SK-N-SH treated with all-trans-retinoic acid at 6 μM for 48 hours (cell line): Measurements from ENCODE around the gene RPS19BP1.
A peak's percentile ranks its signal among the peaks of the same experiment; 100 is the strongest.
"Not testable (repeated sequence)": the region's sequence is repeated elsewhere in the genome, so short reads cannot be mapped to it uniquely, and the experiment has no call there.

ENCODE experiments used
- ATAC-seq: fragments of 200-7000 bp; cut with Tn5 transposase; 3 replicates; pipeline ENCODE4 v1.9.1; 2020; ENCODE audit warnings: mild to moderate bottlenecking, moderate library complexity
- CREB5 ChIP-seq: fragments of 250-450 bp; sonication (Bioruptor Pico); IDR thresholded peaks from 2 replicates; pipeline ENCODE4 v1.5.1; 2020; ENCODE audit warnings: low read depth, mild to moderate bottlenecking, moderate library complexity
- ESRRG ChIP-seq: fragments of 250-450 bp; sonication (Bioruptor Pico); IDR thresholded peaks from 2 replicates; pipeline ENCODE4 v1.6.1; 2021; ENCODE audit warnings: mild to moderate bottlenecking
- GLIS3 ChIP-seq: fragments of 250-450 bp; sonication (Bioruptor Pico); IDR thresholded peaks from 2 replicates; pipeline ENCODE4 v1.5.0; 2020; ENCODE audit warnings: mild to moderate bottlenecking, moderate library complexity
- ISL1 ChIP-seq: fragments of 250-450 bp; sonication (Bioruptor Pico); IDR thresholded peaks from 2 replicates; pipeline ENCODE4 v2.1.2; 2022; ENCODE audit warnings: mild to moderate bottlenecking, moderate library complexity
- PATZ1 ChIP-seq: fragments of 250-450 bp; sonication (Bioruptor Pico); IDR thresholded peaks from 2 replicates; pipeline ENCODE4 v1.8.0; 2020; ENCODE audit warnings: mild to moderate bottlenecking, moderate library complexity, borderline replicate concordance
- POU6F1 ChIP-seq: fragments of 250-450 bp; sonication (Bioruptor Pico); IDR thresholded peaks from 2 replicates; pipeline ENCODE4 v1.8.0; 2021; ENCODE audit warnings: low read depth, mild to moderate bottlenecking, moderate library complexity, borderline replicate concordance
- RARB ChIP-seq: fragments of 250-450 bp; sonication (Bioruptor Pico); IDR thresholded peaks from 2 replicates; pipeline ENCODE4 v1.8.0; 2021; ENCODE audit warnings: mild to moderate bottlenecking, moderate library complexity
- SNAI2 ChIP-seq: fragments of 250-450 bp; sonication (Bioruptor Pico); IDR thresholded peaks from 2 replicates; pipeline ENCODE4 v1.5.0; 2020; ENCODE audit warnings: mild to moderate bottlenecking, moderate library complexity
- TCF4 ChIP-seq: fragments of 250-450 bp; sonication (Bioruptor Pico); IDR thresholded peaks from 2 replicates; pipeline ENCODE4 v1.8.0; 2021; ENCODE audit warnings: mild to moderate bottlenecking, moderate library complexity, borderline replicate concordance
- TOX ChIP-seq: fragments of 250-450 bp; sonication (Bioruptor Pico); IDR thresholded peaks from 2 replicates; pipeline ENCODE4 v1.8.0; 2021; ENCODE audit warnings: mild to moderate bottlenecking, moderate library complexity, borderline replicate concordance
- TSHZ2 ChIP-seq: fragments of 250-450 bp; sonication (Bioruptor Pico); IDR thresholded peaks from 2 replicates; pipeline ENCODE4 v1.5.0; 2020; ENCODE audit warnings: mild to moderate bottlenecking, moderate library complexity
- ZC3H10 ChIP-seq: fragments of 250-450 bp; sonication (Bioruptor Pico); IDR thresholded peaks from 2 replicates; pipeline ENCODE4 v1.5.1; 2021; ENCODE audit warnings: mild to moderate bottlenecking, moderate library complexity
- ZNF565 ChIP-seq: fragments of 450-650 bp; formaldehyde crosslinking; conservative IDR thresholded peaks from 2 replicates; pipeline ENCODE4 v1.5.0; 2020; ENCODE audit warnings: low read depth, mild to moderate bottlenecking, moderate library complexity
- ZNF70 ChIP-seq: fragments of 450-650 bp; formaldehyde crosslinking; IDR thresholded peaks from 2 replicates; pipeline ENCODE4 v1.5.0; 2020; ENCODE audit warnings: mild to moderate bottlenecking, moderate library complexity

The RPS19BP1 gene

GRCh38 chr22:39522567-39523300, 9.8 kb downstream of the RPS19BP1 start:
- ATAC-seq: no peak
- TF ChIP-seq SNAI2 (CRISPR knock-in tag): no peak
- TF ChIP-seq PATZ1 (CRISPR knock-in tag): peak; percentile 47; the same call in 1 of the 2 replicates
- TF ChIP-seq ESRRG (CRISPR knock-in tag): peak; percentile 34; the same call in 1 of the 2 replicates
- TF ChIP-seq TCF4 (CRISPR knock-in tag): no peak

GRCh38 chr22:39522091-39522490, 10.5 kb downstream of the RPS19BP1 start:
- not testable (repeated sequence) for ATAC-seq

GRCh38 chr22:39521106-39521885, 11.3 kb downstream of the RPS19BP1 start:
- not testable (repeated sequence) for ATAC-seq

GRCh38 chr22:39520226-39521105, 12.1 kb downstream of the RPS19BP1 start, which contains the start of gene ATF4:
Gene ATF4, plus strand, starts transcription at chr22:39520562. Its CDS starts 884 bp downstream, at chr22:39521446.
- no peak for TF ChIP-seq ESRRG (CRISPR knock-in tag)
- TF ChIP-seq ZNF70 (CRISPR knock-in tag): no peak
- TF ChIP-seq ZNF565 (CRISPR knock-in tag): no peak
- no peak for TF ChIP-seq SNAI2 (CRISPR knock-in tag)
- no peak for TF ChIP-seq TOX (CRISPR knock-in tag)
- TF ChIP-seq ISL1 (CRISPR knock-in tag): no peak
- TF ChIP-seq RARB: no peak
- TF ChIP-seq GLIS3 (CRISPR knock-in tag): no peak
- no peak for TF ChIP-seq ZC3H10 (CRISPR knock-in tag)
- ATAC-seq: peak; percentile 32

- TF ChIP-seq ZNF565 (CRISPR knock-in tag) (no peak), TSHZ2 (no peak), RARB (no peak), CREB5 (CRISPR knock-in tag) (no peak), TCF4 (CRISPR knock-in tag) (no peak), POU6F1 (CRISPR knock-in tag) (no peak), ESRRG (CRISPR knock-in tag) (no peak), ZNF70 (CRISPR knock-in tag) (no peak), PATZ1 (CRISPR knock-in tag) (no peak), SNAI2 (CRISPR knock-in tag) (no peak)
- ATAC-seq: peak; percentile 86
These were observed 12.8 kb downstream of the RPS19BP1 start for GRCh38 chr22:39519681-39520225.
